ENCODE data around the gene CREBBP.

The CREBBP gene

DNA sequence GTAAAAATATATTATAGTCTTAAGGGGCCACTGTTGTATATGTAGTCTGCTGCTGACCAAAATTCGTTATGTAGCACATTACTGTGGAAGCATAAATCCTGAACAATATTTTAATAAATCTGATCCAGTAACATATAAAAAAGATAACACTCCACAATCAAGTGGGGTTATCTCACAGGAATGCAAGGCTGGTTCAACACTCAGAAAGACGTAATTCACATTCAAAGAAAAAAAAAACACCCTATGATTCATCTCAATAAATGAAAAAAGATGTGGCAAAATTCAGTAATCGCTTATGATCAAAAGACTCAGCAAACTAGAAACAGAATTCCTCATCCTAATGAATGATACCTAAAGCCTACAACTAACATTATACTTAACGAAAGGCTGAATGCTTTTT is 47.8 kb downstream of the CREBBP start:
- no peak for DNase-seq (ENCODE audit: low spot score)
- TF ChIP-seq, protein P1, sequence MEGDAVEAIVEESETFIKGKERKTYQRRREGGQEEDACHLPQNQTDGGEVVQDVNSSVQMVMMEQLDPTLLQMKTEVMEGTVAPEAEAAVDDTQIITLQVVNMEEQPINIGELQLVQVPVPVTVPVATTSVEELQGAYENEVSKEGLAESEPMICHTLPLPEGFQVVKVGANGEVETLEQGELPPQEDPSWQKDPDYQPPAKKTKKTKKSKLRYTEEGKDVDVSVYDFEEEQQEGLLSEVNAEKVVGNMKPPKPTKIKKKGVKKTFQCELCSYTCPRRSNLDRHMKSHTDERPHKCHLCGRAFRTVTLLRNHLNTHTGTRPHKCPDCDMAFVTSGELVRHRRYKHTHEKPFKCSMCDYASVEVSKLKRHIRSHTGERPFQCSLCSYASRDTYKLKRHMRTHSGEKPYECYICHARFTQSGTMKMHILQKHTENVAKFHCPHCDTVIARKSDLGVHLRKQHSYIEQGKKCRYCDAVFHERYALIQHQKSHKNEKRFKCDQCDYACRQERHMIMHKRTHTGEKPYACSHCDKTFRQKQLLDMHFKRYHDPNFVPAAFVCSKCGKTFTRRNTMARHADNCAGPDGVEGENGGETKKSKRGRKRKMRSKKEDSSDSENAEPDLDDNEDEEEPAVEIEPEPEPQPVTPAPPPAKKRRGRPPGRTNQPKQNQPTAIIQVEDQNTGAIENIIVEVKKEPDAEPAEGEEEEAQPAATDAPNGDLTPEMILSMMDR (IDR thresholded peaks at IDR 0.05; ENCODE audit: poor library complexity, severe bottlenecking), result no peak

DNA sequence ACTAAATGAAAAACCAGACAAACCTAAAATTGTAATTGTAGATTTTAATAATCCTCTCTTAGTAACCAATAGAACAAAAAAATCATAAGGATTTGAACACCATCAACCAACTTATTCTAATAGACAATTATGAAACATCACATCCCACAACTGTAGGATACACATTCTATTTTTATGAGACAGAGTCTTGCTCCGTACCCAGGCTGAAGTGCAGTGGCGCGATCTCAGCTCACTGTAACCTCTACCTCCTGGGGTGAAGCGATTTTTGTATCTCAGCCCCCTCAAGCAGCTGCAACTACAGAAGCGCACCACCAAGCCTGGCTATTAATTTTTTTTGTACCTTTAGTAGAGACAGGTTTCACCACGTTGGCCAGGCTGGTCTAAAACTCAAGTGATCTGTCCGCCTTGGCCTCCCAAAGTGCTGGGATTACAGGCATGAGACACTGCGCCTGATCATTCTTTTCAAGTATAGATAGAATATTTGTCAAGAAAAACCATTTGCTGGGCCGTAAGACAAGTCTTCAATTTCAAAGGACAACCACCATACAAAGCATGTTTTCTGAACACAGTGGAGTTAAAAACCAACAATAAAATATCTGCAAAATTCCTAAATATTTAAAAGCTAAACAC is 49.8 kb downstream of the CREBBP start:
- Histone ChIP-seq H3K27me3 (ENCODE audit: insufficient read depth, poor library complexity, severe bottlenecking) (no peaks in the 10 kb centered on the region), H3K4me3 (ENCODE audit: severe bottlenecking) (no peak overlapping the region), H3K27ac (ENCODE audit: poor library complexity, severe bottlenecking) (no peak overlapping the region), H3K9me3 (ENCODE audit: severe bottlenecking) (peaks cover 5% of the 10 kb centered on the region), H3K4me1 (ENCODE audit: insufficient read depth, poor library complexity, severe bottlenecking) (no peaks in the 10 kb centered on the region), H3K36me3 (ENCODE audit: low read depth) (peaks cover 15% of the 10 kb centered on the region)
- TF ChIP-seq, protein P1 (IDR thresholded peaks at IDR 0.05; ENCODE audit: poor library complexity, severe bottlenecking), result no peak
- ATAC-seq (ENCODE audit: low read depth), result no peak
- DNase-seq (ENCODE audit: low spot score), result no peak

More for the DNA sequence above, 47.8 kb downstream of the CREBBP start:
- Histone ChIP-seq H3K4me1 (ENCODE audit: insufficient read depth, poor library complexity, severe bottlenecking) (no peaks in the 10 kb centered on the region), H3K27ac (ENCODE audit: poor library complexity, severe bottlenecking) (no peak overlapping the region), H3K9me3 (ENCODE audit: severe bottlenecking) (peaks cover 5% of the 10 kb centered on the region), H3K27me3 (ENCODE audit: insufficient read depth, poor library complexity, severe bottlenecking) (no peaks in the 10 kb centered on the region), H3K36me3 (ENCODE audit: low read depth) (peaks cover 15% of the 10 kb centered on the region), H3K4me3 (ENCODE audit: severe bottlenecking) (no peak overlapping the region)
- no peak for ATAC-seq (ENCODE audit: low read depth)

DNA sequence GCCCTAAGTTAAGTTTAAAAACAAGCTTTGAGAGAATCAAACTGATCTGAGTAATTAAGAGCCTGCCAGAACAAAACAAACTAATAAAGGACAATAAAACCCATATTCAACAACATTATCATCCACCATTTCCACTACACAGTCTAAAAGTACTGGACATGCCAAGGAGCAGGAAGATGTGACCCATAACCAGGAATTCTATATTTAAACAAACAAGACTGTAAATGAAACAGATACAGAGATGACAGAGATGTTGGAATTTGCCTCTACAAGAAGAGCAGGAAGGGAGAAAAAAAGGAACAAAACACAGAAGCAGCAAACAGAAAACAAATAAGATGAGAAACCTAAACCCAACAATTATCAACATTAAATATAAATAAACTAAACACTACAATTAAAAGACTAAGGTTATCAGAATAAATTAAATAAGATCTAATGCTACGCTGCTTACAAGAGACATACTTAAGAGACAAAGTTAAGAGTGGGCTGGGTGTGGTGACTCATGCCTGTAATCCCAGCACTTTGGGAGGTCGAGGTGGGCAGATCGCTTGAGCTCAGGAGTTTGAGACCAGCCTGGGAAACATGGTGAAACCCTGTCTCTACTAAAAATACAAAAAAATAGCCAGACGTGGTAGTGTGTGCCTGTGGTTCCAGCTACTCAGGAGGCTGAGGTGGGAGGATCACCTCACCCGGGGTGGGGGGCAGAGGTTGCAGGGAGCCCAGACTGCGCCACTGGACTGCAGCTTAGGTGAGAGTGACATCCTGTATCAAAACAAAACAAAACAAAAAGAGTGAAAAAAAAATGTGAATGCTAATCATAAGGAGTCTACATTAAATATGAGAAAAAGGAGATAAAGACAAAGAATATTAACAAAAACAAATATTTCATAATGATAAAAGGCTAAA is 50.6 kb downstream of the CREBBP start:
- no peak for ATAC-seq (ENCODE audit: low read depth)
- peaks cover 8% of the 10 kb centered on the region for H3K4me1 ChIP-seq (ENCODE audit: insufficient read depth, poor library complexity, severe bottlenecking)
- peaks cover 5% of the 10 kb centered on the region for H3K9me3 ChIP-seq (ENCODE audit: severe bottlenecking)
- H3K27me3 ChIP-seq (ENCODE audit: insufficient read depth, poor library complexity, severe bottlenecking), result no peaks in the 10 kb centered on the region
- DNase-seq (ENCODE audit: low spot score), result no peak
- peaks cover 15% of the 10 kb centered on the region for H3K36me3 ChIP-seq (ENCODE audit: low read depth)
- no peak overlapping the region for H3K4me3 ChIP-seq (ENCODE audit: severe bottlenecking)
- no peak overlapping the region for H3K27ac ChIP-seq (ENCODE audit: poor library complexity, severe bottlenecking)
- TF ChIP-seq, protein P1 (IDR thresholded peaks at IDR 0.05; ENCODE audit: poor library complexity, severe bottlenecking), result no peak

DNA sequence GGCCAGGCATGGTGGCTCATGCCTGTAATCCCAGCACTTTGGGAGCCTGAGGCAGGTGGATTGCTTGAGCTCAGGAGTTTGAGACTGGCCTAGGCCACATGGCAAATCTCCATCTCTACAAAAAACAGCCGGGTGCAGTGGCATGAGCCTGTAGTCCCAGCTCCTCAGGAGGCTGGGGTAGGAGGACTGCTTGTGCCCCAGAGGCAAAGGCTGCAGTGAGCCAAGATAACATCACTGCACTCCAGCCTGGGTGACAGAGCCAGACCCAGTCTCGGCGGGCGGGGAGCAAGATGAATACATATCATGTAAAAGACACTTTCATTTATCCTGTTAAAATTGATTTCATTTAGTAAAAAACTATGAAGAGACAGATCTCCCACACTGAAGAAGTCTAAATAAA is 54.6 kb downstream of the CREBBP start:
- ATAC-seq (ENCODE audit: low read depth) (no peak), DNase-seq (ENCODE audit: low spot score) (no peak)
- H3K4me3 ChIP-seq (ENCODE audit: severe bottlenecking), result no peak overlapping the region
- H3K4me1 ChIP-seq (ENCODE audit: insufficient read depth, poor library complexity, severe bottlenecking), result peaks cover 18% of the 10 kb centered on the region
- TF ChIP-seq, protein P1 (IDR thresholded peaks at IDR 0.05; ENCODE audit: poor library complexity, severe bottlenecking), result no peak
- H3K36me3 ChIP-seq (ENCODE audit: low read depth), result peaks cover 7% of the 10 kb centered on the region; the same call in 1 of the 2 replicates
- H3K9me3 ChIP-seq (ENCODE audit: severe bottlenecking), result no peaks in the 10 kb centered on the region
- no peaks in the 10 kb centered on the region for H3K27me3 ChIP-seq (ENCODE audit: insufficient read depth, poor library complexity, severe bottlenecking)
- no peak overlapping the region for H3K27ac ChIP-seq (ENCODE audit: poor library complexity, severe bottlenecking)

Measured in RWPE2 (cell line).